Stimulated activated CD4-positive, alpha-beta T cell treated with anti-CD3 and anti-CD28 coated beads, TNF-alpha, amount 100 ng/mL, for 4 hours (primary cell): ENCODE results near the gene SLC26A2.
"Not testable (repeated sequence)": the region's sequence is repeated elsewhere in the genome, so short reads cannot be mapped to it uniquely, and the experiment has no call there.

ENCODE experiments used
- DNase-seq, 3 experiments: peaks; one replicate each; pipeline ENCODE4 v3.0.0-alpha.2; 2020; ENCODE audit warnings: low read depth in 3 of 3

Gene SLC26A2

GRCh38 chr5:150001660-150002486 is 41.3 kb downstream of the SLC26A2 start:
- DNase-seq = peak in 2 of 3 experiments; percentile 21 to 33

- DNase-seq = no peak
Measured at GRCh38 chr5:150006318-150006717, 45.8 kb downstream of the SLC26A2 start.

- DNase-seq = no peak
Measured at GRCh38 chr5:150007050-150007449, 46.5 kb downstream of the SLC26A2 start.

- DNase-seq = no peak
Measured at GRCh38 chr5:150009671-150010387, 49.3 kb downstream of the SLC26A2 start.

GRCh38 chr5:150013931-150014330 is 53.4 kb downstream of the SLC26A2 start:
- no peak for DNase-seq

- no peak for DNase-seq
Measured at GRCh38 chr5:150014456-150014855, 53.9 kb downstream of the SLC26A2 start.

GRCh38 chr5:150015415-150015814 is 54.9 kb downstream of the SLC26A2 start:
- no peak for DNase-seq

- no peak for DNase-seq
Measured at GRCh38 chr5:150016537-150016936, 56.0 kb downstream of the SLC26A2 start.

- DNase-seq = no peak
Measured at GRCh38 chr5:150017226-150018005, 56.9 kb downstream of the SLC26A2 start.

- no peak for DNase-seq
Measured at GRCh38 chr5:150020249-150020648, 59.7 kb downstream of the SLC26A2 start.

- no peak for DNase-seq
Measured at GRCh38 chr5:150021491-150022157, 61.1 kb downstream of the SLC26A2 start.

- no peak for DNase-seq
Measured at GRCh38 chr5:150022158-150022531, 61.6 kb downstream of the SLC26A2 start.

GRCh38 chr5:150022681-150023080 is 62.1 kb downstream of the SLC26A2 start:
- DNase-seq = no peak

- DNase-seq = no peak
Measured at GRCh38 chr5:150023136-150023535, 62.6 kb downstream of the SLC26A2 start.

GRCh38 chr5:150024346-150024984 is 63.9 kb downstream of the SLC26A2 start:
- no peak for DNase-seq

GRCh38 chr5:150026682-150027172 is 66.2 kb downstream of the SLC26A2 start:
- DNase-seq = no peak

- not testable (repeated sequence) for DNase-seq
Measured at GRCh38 chr5:150028047-150028446, 67.5 kb downstream of the SLC26A2 start.

- no peak for DNase-seq
Measured at GRCh38 chr5:150033334-150033733, 72.8 kb downstream of the SLC26A2 start.

GRCh38 chr5:150034662-150035061 is 74.1 kb downstream of the SLC26A2 start:
- no peak for DNase-seq

- no peak for DNase-seq
Measured at GRCh38 chr5:150035139-150035895, 74.8 kb downstream of the SLC26A2 start.
